MM.1S (cell line): ENCODE measurements around the gene KIF25.

Source experiments
- EZH2 ChIP-seq: fragments of 300-600 bp; sonication (generic); optimal IDR thresholded peaks from 2 replicates; pipeline ENCODE3; 2017; ENCODE audit warnings: low read depth, mild to moderate bottlenecking, antibody characterized with exemption, low read length, mixed read lengths
- TF ChIP-seq, protein P1 (sequence below): fragments of 300-600 bp; sonication (generic); IDR thresholded peaks from 2 replicates; pipeline ENCODE4 v1.5.1; 2016; ENCODE audit warnings: antibody characterized with exemption, low read length, mixed read lengths

DNA sequence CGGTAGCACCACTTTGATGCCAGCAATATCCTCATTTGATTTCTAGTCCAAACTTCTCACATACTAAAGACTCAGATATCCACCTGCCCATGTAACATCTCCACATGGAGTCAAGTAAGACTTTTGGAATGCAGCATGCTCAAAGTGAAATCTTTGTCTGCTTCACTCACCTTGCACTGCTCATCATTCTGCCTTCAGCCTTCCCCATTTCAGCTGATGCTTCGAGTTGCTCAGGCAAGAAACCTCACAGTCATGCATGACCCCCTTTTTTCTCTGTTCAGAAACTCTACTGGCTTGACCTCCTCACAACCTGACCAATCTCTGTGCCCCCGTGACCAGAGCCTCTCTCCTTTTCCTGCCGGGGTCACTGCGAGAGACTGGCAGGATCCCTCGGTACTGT lies 41.0 kb upstream of the KIF25 start:
- TF ChIP-seq, protein P1, sequence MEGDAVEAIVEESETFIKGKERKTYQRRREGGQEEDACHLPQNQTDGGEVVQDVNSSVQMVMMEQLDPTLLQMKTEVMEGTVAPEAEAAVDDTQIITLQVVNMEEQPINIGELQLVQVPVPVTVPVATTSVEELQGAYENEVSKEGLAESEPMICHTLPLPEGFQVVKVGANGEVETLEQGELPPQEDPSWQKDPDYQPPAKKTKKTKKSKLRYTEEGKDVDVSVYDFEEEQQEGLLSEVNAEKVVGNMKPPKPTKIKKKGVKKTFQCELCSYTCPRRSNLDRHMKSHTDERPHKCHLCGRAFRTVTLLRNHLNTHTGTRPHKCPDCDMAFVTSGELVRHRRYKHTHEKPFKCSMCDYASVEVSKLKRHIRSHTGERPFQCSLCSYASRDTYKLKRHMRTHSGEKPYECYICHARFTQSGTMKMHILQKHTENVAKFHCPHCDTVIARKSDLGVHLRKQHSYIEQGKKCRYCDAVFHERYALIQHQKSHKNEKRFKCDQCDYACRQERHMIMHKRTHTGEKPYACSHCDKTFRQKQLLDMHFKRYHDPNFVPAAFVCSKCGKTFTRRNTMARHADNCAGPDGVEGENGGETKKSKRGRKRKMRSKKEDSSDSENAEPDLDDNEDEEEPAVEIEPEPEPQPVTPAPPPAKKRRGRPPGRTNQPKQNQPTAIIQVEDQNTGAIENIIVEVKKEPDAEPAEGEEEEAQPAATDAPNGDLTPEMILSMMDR: no peak
- TF ChIP-seq EZH2: no peak
